H1 (cell line): ENCODE measurements around the gene ASTN2. TPM values are rescaled to one million over a fixed set of nuclear protein-coding genes. Genes with fewer than 3 reads are reported as not detected.

Experiments used
- CBX8 ChIP-seq: fragments of 300-800, 300-1000 bp; sonication (generic); IDR thresholded peaks from 2 replicates; pipeline ENCODE4 v1.7.1; 2016; ENCODE audit warnings: low read depth, low read length, borderline replicate concordance
- polyA plus RNA-seq, 7 experiments: library from polyadenylated mRNA; depleted of rRNA in 3 of 7; stranded (reverse) in 5 of 7; unstranded in 2 of 7; fragments of >200 nt in 5 of 7; fragments of 200-250 nt in 2 of 7; gene quantifications; 1 replicate in 5 of 7; 2 replicates in 1 of 7; 4 replicates in 1 of 7; pipeline versions ENCODE4 v1.2.1 to v1.2.3, GENCODE V29; 2011 to 2013; ENCODE audit warnings: missing spikeins in 2 of 7, mixed read lengths in 2 of 7
- total RNA-seq: library from RNA; stranded (reverse); fragmentation: NEBNext Ultra II Directional; extraction: Animal tissue kit (Norgen Biotek cat#: 25700); gene quantifications from 2 replicates; pipeline ENCODE4 v1.2.1, GENCODE V29; 2021

Gene ASTN2
- total and polyA plus RNA-seq, 2 of the 8 experiments (the other 6 are each of a cell fraction or from before 2014, with no cell fraction given), result 8.2 to 13.7 TPM

DNA sequence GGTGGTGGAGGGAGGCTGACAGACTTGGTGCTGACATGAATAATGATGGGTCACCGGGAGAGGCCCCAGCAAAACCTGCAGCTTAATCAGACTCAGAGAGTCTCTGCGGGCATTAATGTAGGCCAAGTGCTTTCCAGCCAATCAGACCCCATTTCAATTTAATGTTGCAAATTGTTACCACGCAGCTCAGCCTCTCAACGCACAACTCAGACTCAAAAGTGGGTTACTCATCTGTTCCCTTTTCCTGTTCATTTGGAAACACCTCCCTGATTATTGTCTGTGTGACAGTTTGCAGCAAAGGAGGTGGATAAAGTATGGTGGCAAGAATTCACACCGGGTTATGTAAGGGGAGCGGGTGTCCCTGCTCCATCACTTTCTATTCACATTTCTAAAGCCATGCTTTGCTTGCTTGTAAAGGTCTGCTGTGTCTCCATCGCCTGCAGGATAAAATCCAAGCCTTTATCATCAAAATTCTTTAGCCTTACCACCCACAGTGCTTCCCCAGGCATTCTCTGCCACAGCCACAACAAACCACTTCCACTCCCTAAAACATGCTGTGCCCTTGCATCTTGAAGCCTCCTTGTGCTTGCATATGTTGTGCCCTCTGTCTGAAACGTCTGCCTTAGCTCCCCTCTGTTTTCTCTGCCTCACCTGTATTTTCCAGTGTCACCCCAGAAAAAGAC, 156.5 kb downstream of the ASTN2 start (continued):
- TF ChIP-seq CBX8, result no peak
